PC-3 (cell line): ENCODE results near the gene ZFHX3. TPM values are rescaled to one million over a fixed set of nuclear protein-coding genes. Genes with fewer than 3 reads are reported as not detected.

ENCODE experiments used
- ATAC-seq: fragments of 200-7000 bp; cut with Tn5 transposase; 2 replicates; pipeline ENCODE4 v1.9.1; 2020; ENCODE audit warnings: mild to moderate bottlenecking, moderate library complexity
- BruUV-seq: library from RNA; stranded (reverse); fragments of 400-500 nt; replicated peaks from 2 replicates; lab custom pipeline; 2021; lab: Mats Ljungman, UMichigan
- CTCF ChIA-PET: fragments of 300-600 bp; sonication (Branson Sonifier 250); formaldehyde crosslinking; loops from one replicate; lab custom pipeline; 2022; ENCODE audit warnings: antibody characterized with exemption; lab: Charles Lee
- POLR2A ChIA-PET: fragments of 300-600 bp; sonication (Branson Sonifier 250); formaldehyde crosslinking; loops from one replicate; lab custom pipeline; 2022; ENCODE audit warnings: antibody characterized with exemption; ENCODE audit not compliant: unreplicated experiment; lab: Charles Lee
- DNase-seq: peaks from one replicate; pipeline ENCODE4 v3.0.0-alpha.2; 2015
- H2AFZ ChIP-seq: fragments of 300-600 bp; sonication (generic); 2 replicates; pipeline ENCODE4 v1.6.0; 2016; ENCODE audit warnings: antibody characterized with exemption, low read length
- H3F3A ChIP-seq: fragments of 300-600 bp; sonication (generic); one replicate; pipeline ENCODE4 v1.6.0; 2017; ENCODE audit warnings: antibody characterized with exemption, low read length, control low read depth, mild to moderate bottlenecking; ENCODE audit not compliant: unreplicated experiment
- H3K27ac ChIP-seq: fragments of 300-600 bp; sonication (generic); 2 replicates; pipeline ENCODE4 v1.5.1; 2016; ENCODE audit warnings: mild to moderate bottlenecking, low read length
- H3K27me3 ChIP-seq: fragments of 300-600 bp; sonication (generic); 2 replicates; pipeline ENCODE4 v1.6.1; 2016; ENCODE audit warnings: low read length, mixed read lengths
- H3K36me3 ChIP-seq: fragments of 300-600 bp; sonication (generic); 2 replicates; pipeline ENCODE4 v1.6.1; 2016; ENCODE audit warnings: low read depth, mixed run types, low read length, mixed read lengths
- H3K4me1 ChIP-seq: fragments of 300-600 bp; sonication (generic); 2 replicates; pipeline ENCODE4 v1.5.1; 2016; ENCODE audit warnings: low read length; ENCODE audit not compliant: insufficient read depth
- H3K4me2 ChIP-seq: fragments of 300-600 bp; sonication (generic); 2 replicates; pipeline ENCODE4 v1.6.0; 2016; ENCODE audit warnings: low read length
- H3K4me3 ChIP-seq: fragments of 300-600 bp; sonication (generic); 2 replicates; pipeline ENCODE4 v1.5.1; 2016; ENCODE audit warnings: mild to moderate bottlenecking, low read length, mixed read lengths
- H3K79me2 ChIP-seq: fragments of 300-600 bp; sonication (generic); 2 replicates; pipeline ENCODE4 v1.6.1; 2017; ENCODE audit warnings: low read length, mixed read lengths
- H3K9ac ChIP-seq: fragments of 300-600 bp; sonication (generic); 2 replicates; pipeline ENCODE4 v1.6.0; 2016; ENCODE audit warnings: mild to moderate bottlenecking, low read length
- H3K9me2 ChIP-seq: fragments of 300-600 bp; sonication (generic); replicated peaks from 2 replicates; pipeline ENCODE4 v1.6.1; 2016; ENCODE audit warnings: mixed run types, low read length, mixed read lengths
- H3K9me3 ChIP-seq: fragments of 300-600 bp; sonication (generic); 2 replicates; pipeline ENCODE4 v1.6.1; 2016; ENCODE audit warnings: low read length, mixed read lengths
- H4K20me1 ChIP-seq: fragments of 300-600 bp; sonication (generic); 2 replicates; pipeline ENCODE4 v1.6.1; 2016; ENCODE audit warnings: low read length, mixed read lengths
- EZH2 ChIP-seq: fragments of 300-600 bp; sonication (generic); IDR thresholded peaks from one replicate; pipeline ENCODE4 v1.6.1; 2017; ENCODE audit warnings: antibody characterized with exemption, mild to moderate bottlenecking, low read length; ENCODE audit not compliant: unreplicated experiment
- EZH2phosphoT487 ChIP-seq: fragments of 300-600 bp; sonication (generic); IDR thresholded peaks from 2 replicates; pipeline ENCODE4 v1.6.1; 2018; ENCODE audit warnings: mild to moderate bottlenecking, antibody characterized with exemption, low read length, borderline replicate concordance
- intact Hi-C: fragments of 100-400 bp; cut with micrococcal nuclease; formaldehyde crosslinking; loops from 2 replicates; pipeline ENCODE4 v1.9.0; 2023
- total RNA-seq: library from RNA; depleted of rRNA; stranded (reverse); fragments of >200 nt; gene quantifications from 2 replicates; pipeline ENCODE4 v1.2.3, GENCODE V29; 2014
- TF ChIP-seq, protein P1 (sequence below): fragments of 300-600 bp; sonication (generic); conservative IDR thresholded peaks from 2 replicates; pipeline ENCODE4 v1.5.1; 2017; ENCODE audit warnings: antibody characterized with exemption, low read depth, mild to moderate bottlenecking, low read length

ZFHX3 gene
- total RNA-seq, 1 experiment from 2014 or later: 3.5 TPM

DNA sequence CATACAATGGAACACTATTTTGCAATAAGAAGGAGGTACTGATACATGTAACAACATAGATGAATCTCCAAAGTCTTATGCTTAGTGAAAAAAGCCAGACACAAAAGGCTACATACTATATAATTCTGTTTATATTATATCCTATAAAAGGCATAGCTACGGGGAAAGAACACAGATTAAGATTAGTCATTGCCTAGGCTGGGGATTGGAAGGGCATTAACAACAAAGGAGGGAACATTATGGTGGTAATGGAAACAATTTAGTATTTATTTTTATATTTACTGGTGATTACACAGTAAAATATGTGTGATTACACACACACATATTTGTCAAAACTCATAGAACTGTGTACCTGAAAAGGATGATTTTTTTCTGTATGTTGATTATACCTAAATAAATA is 278.1 kb downstream of the ZFHX3 start:
- peak; percentile 67 for ATAC-seq
- TF ChIP-seq EZH2phosphoT487 (no peak), EZH2 (no peak)
- Histone ChIP-seq H3K4me3 (no peak overlapping the region), H3K27me3 (no peaks in the 10 kb centered on the region), H3K4me1 (no peaks in the 10 kb centered on the region), H3K4me2 (no peak overlapping the region), H3K36me3 (no peaks in the 10 kb centered on the region), H3F3A (no peaks in the 10 kb centered on the region), H3K9me3 (no peaks in the 10 kb centered on the region), H3K27ac (no peak overlapping the region), H4K20me1 (no peaks in the 10 kb centered on the region), H3K79me2 (no peaks in the 10 kb centered on the region), H2AFZ (no peak overlapping the region), H3K9me2 (no peaks in the 10 kb centered on the region), H3K9ac (no peak overlapping the region)
- no TSS peak for BruUV-seq
- intact Hi-C loops: no loop called here
- CTCF ChIA-PET: no interaction called here
- peak; percentile 18 for DNase-seq
- POLR2A ChIA-PET: no interaction called here

- no peak overlapping the region for H2AFZ ChIP-seq
- H3K4me1 ChIP-seq: no peaks in the 10 kb centered on the region
- ChIA-PET CTCF (no interaction called here), POLR2A (no interaction called here)
- H3K9me2 ChIP-seq: no peaks in the 10 kb centered on the region
- no peak overlapping the region for H3K4me2 ChIP-seq
- H3K27me3 ChIP-seq: no peaks in the 10 kb centered on the region
- no peaks in the 10 kb centered on the region for H3K36me3 ChIP-seq
- intact Hi-C loops: no loop called here
- no peak for TF ChIP-seq EZH2phosphoT487
- TF ChIP-seq, protein P1, sequence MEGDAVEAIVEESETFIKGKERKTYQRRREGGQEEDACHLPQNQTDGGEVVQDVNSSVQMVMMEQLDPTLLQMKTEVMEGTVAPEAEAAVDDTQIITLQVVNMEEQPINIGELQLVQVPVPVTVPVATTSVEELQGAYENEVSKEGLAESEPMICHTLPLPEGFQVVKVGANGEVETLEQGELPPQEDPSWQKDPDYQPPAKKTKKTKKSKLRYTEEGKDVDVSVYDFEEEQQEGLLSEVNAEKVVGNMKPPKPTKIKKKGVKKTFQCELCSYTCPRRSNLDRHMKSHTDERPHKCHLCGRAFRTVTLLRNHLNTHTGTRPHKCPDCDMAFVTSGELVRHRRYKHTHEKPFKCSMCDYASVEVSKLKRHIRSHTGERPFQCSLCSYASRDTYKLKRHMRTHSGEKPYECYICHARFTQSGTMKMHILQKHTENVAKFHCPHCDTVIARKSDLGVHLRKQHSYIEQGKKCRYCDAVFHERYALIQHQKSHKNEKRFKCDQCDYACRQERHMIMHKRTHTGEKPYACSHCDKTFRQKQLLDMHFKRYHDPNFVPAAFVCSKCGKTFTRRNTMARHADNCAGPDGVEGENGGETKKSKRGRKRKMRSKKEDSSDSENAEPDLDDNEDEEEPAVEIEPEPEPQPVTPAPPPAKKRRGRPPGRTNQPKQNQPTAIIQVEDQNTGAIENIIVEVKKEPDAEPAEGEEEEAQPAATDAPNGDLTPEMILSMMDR: no peak
- TF ChIP-seq EZH2: no peak
- no peaks in the 10 kb centered on the region for H4K20me1 ChIP-seq
- no peak for DNase-seq
- no peak overlapping the region for H3K4me3 ChIP-seq
- no peaks in the 10 kb centered on the region for H3K79me2 ChIP-seq
- H3K27ac ChIP-seq: no peak overlapping the region
- no peaks in the 10 kb centered on the region for H3K9me3 ChIP-seq
- H3K9ac ChIP-seq: no peak overlapping the region
- no TSS peak for BruUV-seq
- no peaks in the 10 kb centered on the region for H3F3A ChIP-seq
- no peak for ATAC-seq
Measured at GRCh38 chr16:72768591-72768990, 279.3 kb downstream of the ZFHX3 start.

DNA sequence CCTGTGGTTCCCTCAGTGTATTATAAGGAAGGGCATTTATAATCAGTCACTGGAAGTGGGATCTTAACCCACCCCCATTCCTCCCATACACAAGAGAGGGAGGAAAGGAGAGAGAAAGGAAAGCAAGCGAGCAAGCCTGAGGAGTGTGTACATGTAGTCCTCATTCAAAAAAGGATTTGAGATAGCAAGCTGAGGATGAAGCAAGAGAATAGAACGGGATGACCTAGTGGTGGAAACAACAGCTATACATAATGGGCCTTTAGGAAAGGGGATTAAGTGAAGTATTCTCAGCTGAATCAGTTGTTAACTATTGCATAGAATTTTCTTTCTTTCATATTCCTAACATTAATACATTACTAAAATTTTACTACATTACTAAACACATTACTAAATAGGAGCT is 281.4 kb downstream of the ZFHX3 start:
- Histone ChIP-seq H2AFZ (no peak overlapping the region), H3K4me1 (no peaks in the 10 kb centered on the region), H3K4me2 (no peak overlapping the region), H3F3A (no peaks in the 10 kb centered on the region), H3K36me3 (no peaks in the 10 kb centered on the region), H3K9ac (no peak overlapping the region), H3K79me2 (no peaks in the 10 kb centered on the region), H3K27me3 (no peaks in the 10 kb centered on the region), H3K27ac (no peak overlapping the region), H4K20me1 (no peaks in the 10 kb centered on the region), H3K9me2 (no peaks in the 10 kb centered on the region), H3K9me3 (no peaks in the 10 kb centered on the region), H3K4me3 (no peak overlapping the region)
- ATAC-seq (no peak), DNase-seq (no peak)
- TF ChIP-seq, protein P1: no peak
- no peak for TF ChIP-seq EZH2phosphoT487
- TF ChIP-seq EZH2: no peak
- intact Hi-C loops: no loop called here
- CTCF ChIA-PET: no interaction called here
- no TSS peak for BruUV-seq
- POLR2A ChIA-PET: no interaction called here
